GM12892 (cell line): ENCODE data around the gene LZTR1.

Experiments
- POLR2A ChIP-seq: IDR thresholded peaks from 2 replicates; pipeline ENCODE4 v1.6.1; 2011; ENCODE audit warnings: low read depth, low read length, control low read depth
- POLR2AphosphoS5 ChIP-seq: IDR thresholded peaks from 2 replicates; pipeline ENCODE4 v1.6.1; 2011; ENCODE audit warnings: low read depth, low read length, control low read depth
- TAF1 ChIP-seq: IDR thresholded peaks from 2 replicates; pipeline ENCODE4 v1.6.1; 2011; ENCODE audit warnings: low read depth, mild to moderate bottlenecking, control low read depth, low read length, borderline replicate concordance

- TF ChIP-seq POLR2A = no peak
- no peak for TF ChIP-seq POLR2AphosphoS5
- no peak for TF ChIP-seq TAF1
These were observed 4.5 kb upstream of the LZTR1 start for GRCh38 chr22:20977516-20978170.
